Neural cell (in vitro differentiated cells): ENCODE measurements around the gene URB1.

Experiments used
- EP300 ChIP-seq: fragments of 450-650 bp; conservative IDR thresholded peaks from 2 replicates; pipeline ENCODE4 v1.6.1; 2014; ENCODE audit warnings: antibody characterized with exemption, mild to moderate bottlenecking, moderate library complexity; ENCODE audit not compliant: poor library complexity, severe bottlenecking
- EZH2 ChIP-seq: fragments of 200-600, 300-800 bp; shearing (Covaris generic), sonication (generic); IDR thresholded peaks from 2 replicates; pipeline ENCODE4 v1.6.1; 2014; ENCODE audit warnings: antibody characterized with exemption, low read length, borderline replicate concordance, mild to moderate bottlenecking; ENCODE audit not compliant: insufficient read depth, poor library complexity, severe bottlenecking
- RAD21 ChIP-seq: fragments of 450-650 bp; conservative IDR thresholded peaks from 2 replicates; pipeline ENCODE4 v1.6.1; 2014; ENCODE audit warnings: antibody characterized with exemption, mild to moderate bottlenecking, moderate library complexity
- TF ChIP-seq, protein P1 (sequence below): fragments of 450-650 bp; IDR thresholded peaks from 2 replicates; pipeline ENCODE4 v1.5.1; 2014; ENCODE audit warnings: antibody characterized with exemption, mild to moderate bottlenecking, moderate library complexity; ENCODE audit not compliant: poor library complexity, severe bottlenecking

DNA sequence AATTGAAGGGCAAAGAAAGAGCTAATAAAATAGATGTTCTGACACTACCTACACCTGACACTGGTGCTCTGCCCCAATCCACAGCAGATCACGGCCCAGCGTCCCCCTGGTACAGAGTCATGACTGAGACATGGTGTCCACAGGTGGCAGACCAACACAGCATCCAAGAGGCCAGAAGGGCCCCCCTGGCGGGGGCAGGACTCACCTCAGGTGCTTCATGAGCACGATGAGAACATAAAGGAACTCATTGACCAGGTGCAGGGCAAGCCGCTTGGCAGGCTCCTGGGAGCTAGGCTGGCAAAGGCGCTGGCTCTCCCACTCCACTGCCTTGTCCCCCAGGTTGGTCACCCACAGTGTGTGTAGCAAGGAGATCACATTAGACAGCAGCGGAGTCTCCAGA lies 73.8 kb downstream of the URB1 start:
- TF ChIP-seq EP300: no peak
- TF ChIP-seq, protein P1, sequence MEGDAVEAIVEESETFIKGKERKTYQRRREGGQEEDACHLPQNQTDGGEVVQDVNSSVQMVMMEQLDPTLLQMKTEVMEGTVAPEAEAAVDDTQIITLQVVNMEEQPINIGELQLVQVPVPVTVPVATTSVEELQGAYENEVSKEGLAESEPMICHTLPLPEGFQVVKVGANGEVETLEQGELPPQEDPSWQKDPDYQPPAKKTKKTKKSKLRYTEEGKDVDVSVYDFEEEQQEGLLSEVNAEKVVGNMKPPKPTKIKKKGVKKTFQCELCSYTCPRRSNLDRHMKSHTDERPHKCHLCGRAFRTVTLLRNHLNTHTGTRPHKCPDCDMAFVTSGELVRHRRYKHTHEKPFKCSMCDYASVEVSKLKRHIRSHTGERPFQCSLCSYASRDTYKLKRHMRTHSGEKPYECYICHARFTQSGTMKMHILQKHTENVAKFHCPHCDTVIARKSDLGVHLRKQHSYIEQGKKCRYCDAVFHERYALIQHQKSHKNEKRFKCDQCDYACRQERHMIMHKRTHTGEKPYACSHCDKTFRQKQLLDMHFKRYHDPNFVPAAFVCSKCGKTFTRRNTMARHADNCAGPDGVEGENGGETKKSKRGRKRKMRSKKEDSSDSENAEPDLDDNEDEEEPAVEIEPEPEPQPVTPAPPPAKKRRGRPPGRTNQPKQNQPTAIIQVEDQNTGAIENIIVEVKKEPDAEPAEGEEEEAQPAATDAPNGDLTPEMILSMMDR: no peak
- no peak for TF ChIP-seq EZH2
- no peak for TF ChIP-seq RAD21
